CD14-positive monocyte (primary cell): ENCODE measurements around the gene AP4M1. TPM values are rescaled to one million over a fixed set of nuclear protein-coding genes. Genes with fewer than 3 reads are reported as not detected.
A peak's percentile ranks its signal among the peaks of the same experiment; 100 is the strongest.

Experiments
- DNase-seq, 3 donors: peaks; one replicate each; pipeline ENCODE4 v3.0.0-alpha.2; 2011 to 2022
- H2AFZ ChIP-seq: 2 replicates; pipeline ENCODE4 v1.6.0; 2012; ENCODE audit warnings: mild to moderate bottlenecking, low read depth, low read length, inconsistent platforms; ENCODE audit not compliant: insufficient read depth, poor library complexity, severe bottlenecking
- H3K27ac ChIP-seq, 2 donors: 1 replicate in 1 of 2; 2 replicates in 1 of 2; pipeline ENCODE4 v1.5.1; 2012 to 2013; ENCODE audit warnings: low read length in 2 of 2, control low read depth in 1 of 2, inconsistent platforms in 1 of 2, low read depth in 1 of 2, mild to moderate bottlenecking in 1 of 2
- H3K27me3 ChIP-seq, 2 donors: one replicate each; pipeline versions ENCODE4 v1.6.0 to v1.6.1; 2011 to 2013; ENCODE audit warnings: low read length in 2 of 2; ENCODE audit not compliant: control insufficient read depth in 2 of 2, insufficient read depth in 2 of 2
- H3K36me3 ChIP-seq, 2 donors: replicated peaks in 1 of 2; 1 replicate in 1 of 2; 2 replicates in 1 of 2; pipeline versions ENCODE4 v1.5.1 to v1.6.1; 2012 to 2013; ENCODE audit warnings: low read length in 2 of 2, control low read depth in 1 of 2, inconsistent platforms in 1 of 2, mild to moderate bottlenecking in 1 of 2; ENCODE audit not compliant: insufficient read depth in 2 of 2, control insufficient read depth in 1 of 2
- H3K4me1 ChIP-seq, 2 donors: 1 replicate in 1 of 2; 2 replicates in 1 of 2; pipeline versions ENCODE4 v1.5.1 to v1.6.1; 2012 to 2013; ENCODE audit warnings: low read length in 2 of 2, control low read depth in 1 of 2, inconsistent platforms in 1 of 2, mild to moderate bottlenecking in 1 of 2, moderate library complexity in 1 of 2; ENCODE audit not compliant: insufficient read depth in 2 of 2, control insufficient read depth in 1 of 2
- H3K4me2 ChIP-seq: replicated peaks from 2 replicates; pipeline ENCODE3; 2012; ENCODE audit warnings: low read length, moderate library complexity, mild to moderate bottlenecking; ENCODE audit not compliant: poor library complexity, severe bottlenecking; ENCODE audit errors: extremely low read depth
- H3K4me3 ChIP-seq, 3 experiments: fragments of 200-600 bp in 1 of 3; sonication (generic) in 1 of 3; replicated peaks in 1 of 3; 1 replicate in 2 of 3; 2 replicates in 1 of 3; pipeline ENCODE4 v1.5.1; 2011 to 2013; ENCODE audit warnings: low read length in 3 of 3, mild to moderate bottlenecking in 3 of 3, control low read depth in 2 of 3, low read depth in 2 of 3, inconsistent platforms in 1 of 3, moderate library complexity in 1 of 3
- H3K79me2 ChIP-seq: 2 replicates; pipeline ENCODE4 v1.6.0; 2012; ENCODE audit warnings: mild to moderate bottlenecking, control low read depth, inconsistent platforms, low read length, moderate library complexity; ENCODE audit not compliant: insufficient read depth
- H3K9ac ChIP-seq: 2 replicates; pipeline ENCODE4 v1.6.0; 2017; ENCODE audit warnings: low read length, mild to moderate bottlenecking; ENCODE audit not compliant: insufficient read depth, poor library complexity, severe bottlenecking
- H3K9me3 ChIP-seq, 2 donors: replicated peaks in 1 of 2; 1 replicate in 1 of 2; 2 replicates in 1 of 2; pipeline versions ENCODE4 v1.5.1 to v1.6.1; 2012 to 2013; ENCODE audit warnings: low read length in 2 of 2, control low read depth in 1 of 2; ENCODE audit not compliant: control insufficient read depth in 1 of 2, insufficient read depth in 1 of 2
- H4K20me1 ChIP-seq: 2 replicates; pipeline ENCODE4 v1.6.0; 2012; ENCODE audit warnings: mild to moderate bottlenecking, low read length, control low read depth, moderate library complexity; ENCODE audit not compliant: insufficient read depth
- H3K27ac Mint-ChIP-seq, 7 donors: one replicate each; pipeline ENCODE4 v1.8.0; 2020; ENCODE audit warnings: mild to moderate bottlenecking in 7 of 7, mixed read lengths in 7 of 7, moderate library complexity in 6 of 7, inconsistent platforms in 2 of 7
- H3K27me3 Mint-ChIP-seq, 3 donors: one replicate each; pipeline ENCODE4 v1.8.0; 2021 to 2022; ENCODE audit warnings: low read depth in 3 of 3, mild to moderate bottlenecking in 3 of 3, mixed read lengths in 3 of 3, moderate library complexity in 3 of 3, inconsistent platforms in 1 of 3
- H3K36me3 Mint-ChIP-seq, 2 donors: one replicate each; pipeline ENCODE4 v1.8.0; 2020; ENCODE audit warnings: mixed read lengths in 2 of 2, inconsistent platforms in 1 of 2, mild to moderate bottlenecking in 1 of 2
- H3K4me1 Mint-ChIP-seq: one replicate; pipeline ENCODE4 v1.8.0; 2020; ENCODE audit warnings: mild to moderate bottlenecking, mixed read lengths
- H3K4me3 Mint-ChIP-seq, 2 donors: one replicate each; pipeline ENCODE4 v1.8.0; 2020; ENCODE audit warnings: mild to moderate bottlenecking in 2 of 2, mixed read lengths in 2 of 2, moderate library complexity in 1 of 2
- H3K9me3 Mint-ChIP-seq, 7 donors: one replicate each; pipeline ENCODE4 v1.8.0; 2020 to 2022; ENCODE audit warnings: mixed read lengths in 7 of 7, mild to moderate bottlenecking in 6 of 7, moderate library complexity in 6 of 7, inconsistent platforms in 2 of 7
- CTCF ChIP-seq: fragments of 200-600 bp; IDR thresholded peaks from one replicate; pipeline ENCODE4 v1.8.0; 2022; ENCODE audit warnings: antibody characterized with exemption, mild to moderate bottlenecking
- WGBS: methylation state at CpG from one replicate; pipeline ENCODE4 v1.1.5; 2013; ENCODE audit warnings: missing lambda C conversion rate; ENCODE audit not compliant: insufficient coverage; 5-methylcytosine and 5-hydroxymethylcytosine counted together
- intact Hi-C, 2 donors: fragments of 100-400 bp; cut with micrococcal nuclease; formaldehyde crosslinking; loops; one replicate each; pipeline versions ENCODE4 v1.15.0 to v1.15.1; 2023
- polyA plus RNA-seq, 3 donors: library from polyadenylated mRNA; depleted of rRNA in 1 of 3; unstranded in 2 of 3; stranded (reverse) in 1 of 3; fragments of 300-500 nt in 2 of 3; fragments of >200 nt in 1 of 3; fragmentation: Illumina TruSeq in 2 of 3; gene quantifications; 1 replicate in 2 of 3; 2 replicates in 1 of 3; pipeline ENCODE4 v1.2.3, GENCODE V29; 2012 to 2021

Gene AP4M1
- polyA plus RNA-seq, 3 donors: 10.5 to 13.1 (median 12.6) TPM

GRCh38 chr7:100152937-100153666 is 51.7 kb downstream of the AP4M1 start:
- H3K4me3 ChIP-seq: peak overlapping the region in 1 of 3 experiments; percentile 61

More at GRCh38 chr7:100152937-100153666, 51.7 kb downstream of the AP4M1 start:
- Mint-ChIP-seq H3K27ac (peak overlapping the region; percentile 86 to 96 (median 91)), H3K9me3 (peaks cover 0 to 3% (median 0%) of the 10 kb centered on the region in 7 donors), H3K4me3 (peak overlapping the region in 1 of 2 donors; percentile 78), H3K27me3 (peaks cover 0 to 1% (median 0%) of the 10 kb centered on the region in 3 donors), H3K36me3 (peaks cover 47 to 69% of the 10 kb centered on the region in 2 donors), H3K4me1 (peaks cover 78% of the 10 kb centered on the region)
- no peak for TF ChIP-seq CTCF
- Histone ChIP-seq H3K4me1 (peaks cover 81 to 97% of the 10 kb centered on the region in 2 donors), H3K36me3 (peaks cover 36 to 38% of the 10 kb centered on the region in 2 donors), H3K9ac (no peak overlapping the region), H3K27ac (peak overlapping the region; percentile 30 to 51), H3K4me2 (peak overlapping the region; percentile 58), H3K27me3 (no peaks in the 10 kb centered on the region), H3K9me3 (no peaks in the 10 kb centered on the region), H3K79me2 (peaks cover 93% of the 10 kb centered on the region), H4K20me1 (peaks cover 55% of the 10 kb centered on the region), H2AFZ (no peak overlapping the region)
- no peak for DNase-seq
- 99% methylated on average over 7 of the region's 18 CpGs for WGBS
- intact Hi-C loops: no loop called here
